Activated B cell treated with CpG ODN at 0.5 μM for 24 hours (primary cell): Measurements from ENCODE around the gene ANKFN1. TPM values are rescaled to one million over a fixed set of nuclear protein-coding genes. Genes with fewer than 3 reads are reported as not detected.

Source experiments
- ATAC-seq: fragments of 200-7000 bp; cut with Tn5 transposase; one replicate; pipeline ENCODE4 v1.10.0; 2021; ENCODE audit warnings: low read depth, mild to moderate bottlenecking, moderate library complexity
- CTCF ChIA-PET: fragments of 350-600 bp; sonication (Branson Sonifier 250); formaldehyde crosslinking; loops from one replicate; lab custom pipeline; 2021; ENCODE audit warnings: antibody characterized with exemption; lab: Charles Lee
- POLR2A ChIA-PET: fragments of 350-600 bp; sonication (Branson Sonifier 250); formaldehyde crosslinking; loops from one replicate; lab custom pipeline; 2021; ENCODE audit warnings: antibody characterized with exemption; lab: Charles Lee
- DNase-seq: peaks from one replicate; pipeline ENCODE4 v3.0.0; 2022
- H3K27ac Mint-ChIP-seq: one replicate; pipeline ENCODE4 v1.8.0; 2020; ENCODE audit warnings: mixed read lengths
- H3K27me3 Mint-ChIP-seq: one replicate; pipeline ENCODE4 v1.8.0; 2021; ENCODE audit warnings: mixed read lengths
- H3K36me3 Mint-ChIP-seq: one replicate; pipeline ENCODE4 v1.8.0; 2021; ENCODE audit warnings: low read depth, mixed read lengths
- H3K4me1 Mint-ChIP-seq: one replicate; pipeline ENCODE4 v1.8.0; 2021; ENCODE audit warnings: mixed read lengths
- H3K4me3 Mint-ChIP-seq: one replicate; pipeline ENCODE4 v1.8.0; 2020; ENCODE audit warnings: mild to moderate bottlenecking, mixed read lengths
- H3K9me3 Mint-ChIP-seq: one replicate; pipeline ENCODE4 v1.8.0; 2020; ENCODE audit warnings: mixed read lengths
- CTCF ChIP-seq: fragments of 200-600 bp; IDR thresholded peaks from one replicate; pipeline ENCODE4 v1.8.0; 2022; ENCODE audit warnings: antibody characterized with exemption, mild to moderate bottlenecking
- intact Hi-C: fragments of 100-400 bp; cut with micrococcal nuclease; formaldehyde crosslinking; loops from one replicate; pipeline ENCODE4 v1.15.1; 2024
- total RNA-seq: library from RNA; stranded (reverse); gene quantifications from 2 replicates; pipeline ENCODE4 v1.2.3, GENCODE V29; 2022

Gene ANKFN1
- total RNA-seq, 1 donor from 2014 or later, result not detected

GRCh38 chr17:56206351-56206750 is 53.1 kb downstream of the ANKFN1 start:
- intact Hi-C loops, result no loop called here
- Mint-ChIP-seq H3K4me1 (no peaks in the 10 kb centered on the region), H3K36me3 (no peaks in the 10 kb centered on the region), H3K4me3 (no peak overlapping the region), H3K27me3 (no peaks in the 10 kb centered on the region), H3K27ac (no peak overlapping the region), H3K9me3 (peaks cover 10% of the 10 kb centered on the region)
- no peak for DNase-seq
- no peak for ATAC-seq
- CTCF ChIA-PET, result no interaction called here
- no peak for TF ChIP-seq CTCF
- POLR2A ChIA-PET, result no interaction called here

GRCh38 chr17:56213031-56213430 is 59.8 kb downstream of the ANKFN1 start:
- ATAC-seq, result no peak
- intact Hi-C loops, result no loop called here
- Mint-ChIP-seq H3K27me3 (peaks cover 3% of the 10 kb centered on the region), H3K27ac (no peak overlapping the region), H3K4me1 (no peaks in the 10 kb centered on the region), H3K36me3 (no peaks in the 10 kb centered on the region), H3K9me3 (peaks cover 5% of the 10 kb centered on the region), H3K4me3 (no peak overlapping the region)
- ChIA-PET CTCF (no interaction called here), POLR2A (no interaction called here)
- no peak for TF ChIP-seq CTCF
- DNase-seq, result no peak

- Mint-ChIP-seq H3K9me3 (no peaks in the 10 kb centered on the region), H3K27me3 (peaks cover 3% of the 10 kb centered on the region), H3K4me3 (no peak overlapping the region), H3K27ac (no peak overlapping the region), H3K4me1 (no peaks in the 10 kb centered on the region), H3K36me3 (no peaks in the 10 kb centered on the region)
- no peak for ATAC-seq
- intact Hi-C loops, result no loop called here
- ChIA-PET CTCF (no interaction called here), POLR2A (no interaction called here)
- no peak for DNase-seq
- no peak for TF ChIP-seq CTCF
Measured at GRCh38 chr17:56217921-56218320, 64.6 kb downstream of the ANKFN1 start.

GRCh38 chr17:56222255-56222654 is 69.0 kb downstream of the ANKFN1 start:
- Mint-ChIP-seq H3K36me3 (no peaks in the 10 kb centered on the region), H3K27ac (no peak overlapping the region), H3K4me1 (no peaks in the 10 kb centered on the region), H3K9me3 (no peaks in the 10 kb centered on the region), H3K27me3 (no peaks in the 10 kb centered on the region), H3K4me3 (no peak overlapping the region)
- intact Hi-C loops, result no loop called here
- TF ChIP-seq CTCF, result no peak
- ATAC-seq (no peak), DNase-seq (no peak)
- POLR2A ChIA-PET, result no interaction called here
- CTCF ChIA-PET, result no interaction called here

GRCh38 chr17:56230660-56231059 is 77.4 kb downstream of the ANKFN1 start:
- ChIA-PET POLR2A (no interaction called here), CTCF (no interaction called here)
- no peaks in the 10 kb centered on the region for H3K36me3 Mint-ChIP-seq
- TF ChIP-seq CTCF, result no peak
- H3K27me3 Mint-ChIP-seq, result no peaks in the 10 kb centered on the region
- H3K4me1 Mint-ChIP-seq, result no peaks in the 10 kb centered on the region
- DNase-seq (no peak), ATAC-seq (no peak)
- H3K4me3 Mint-ChIP-seq, result no peak overlapping the region
- no peak overlapping the region for H3K27ac Mint-ChIP-seq
- intact Hi-C loops, result no loop called here
- H3K9me3 Mint-ChIP-seq, result peaks cover 8% of the 10 kb centered on the region
